CD4-positive, alpha-beta T cell (primary cell): ENCODE data around the gene C17orf78. TPM values are rescaled to one million over a fixed set of nuclear protein-coding genes. Genes with fewer than 3 reads are reported as not detected.

ENCODE experiments used
- ATAC-seq: fragments of 200-7000 bp; cut with Tn5 transposase; one replicate; pipeline ENCODE4 v1.10.0; 2022; ENCODE audit warnings: mild to moderate bottlenecking; ENCODE audit not compliant: poor library complexity
- CTCF ChIA-PET: fragments of 350-600 bp; sonication (Branson Sonifier 250); formaldehyde crosslinking; loops from one replicate; lab custom pipeline; 2021; ENCODE audit warnings: antibody characterized with exemption, inconsistent platforms; lab: Charles Lee
- POLR2A ChIA-PET: fragments of 350-600 bp; sonication (Branson Sonifier 250); formaldehyde crosslinking; loops from one replicate; lab custom pipeline; 2021; ENCODE audit warnings: antibody characterized with exemption, inconsistent platforms; lab: Charles Lee
- DNase-seq, 14 experiments: peaks; one replicate each; pipeline ENCODE4 v3.0.0-alpha.2; 2013 to 2020; ENCODE audit warnings: mixed read lengths in 2 of 14
- H3K27ac ChIP-seq, 2 donors: one replicate each; pipeline versions ENCODE4 v1.5.1 to v1.7.0; 2013; ENCODE audit warnings: low read length in 2 of 2, low read depth in 1 of 2, mild to moderate bottlenecking in 1 of 2
- H3K27me3 ChIP-seq, 2 experiments: 1 replicate in 1 of 2; 2 replicates in 1 of 2; pipeline versions ENCODE4 v1.6.1 to v1.7.0; 2013; ENCODE audit warnings: low read length in 2 of 2, control low read depth in 1 of 2, mild to moderate bottlenecking in 1 of 2, moderate library complexity in 1 of 2; ENCODE audit not compliant: insufficient read depth in 2 of 2, control insufficient read depth in 1 of 2
- H3K36me3 ChIP-seq: one replicate; pipeline ENCODE4 v1.6.1; 2013; ENCODE audit warnings: low read length, control low read depth; ENCODE audit not compliant: insufficient read depth
- H3K4me1 ChIP-seq: one replicate; pipeline ENCODE4 v1.6.1; 2013; ENCODE audit warnings: low read length, control low read depth; ENCODE audit not compliant: insufficient read depth
- H3K4me3 ChIP-seq: one replicate; pipeline ENCODE4 v1.5.1; 2013; ENCODE audit warnings: mild to moderate bottlenecking, low read length, moderate library complexity
- H3K9me3 ChIP-seq, 2 experiments: 1 replicate in 1 of 2; 2 replicates in 1 of 2; pipeline versions ENCODE4 v1.6.1 to v1.7.0; 2013; ENCODE audit warnings: low read length in 2 of 2, mild to moderate bottlenecking in 2 of 2, control low read depth in 1 of 2, moderate library complexity in 1 of 2; ENCODE audit not compliant: control insufficient read depth in 1 of 2, insufficient read depth in 1 of 2
- H3K27ac Mint-ChIP-seq: one replicate; pipeline ENCODE4 v1.8.0; 2020; ENCODE audit warnings: mixed read lengths
- H3K27me3 Mint-ChIP-seq: one replicate; pipeline ENCODE4 v1.8.0; 2021; ENCODE audit warnings: mixed read lengths
- H3K36me3 Mint-ChIP-seq: one replicate; pipeline ENCODE4 v1.8.0; 2021; ENCODE audit warnings: low read depth, mixed read lengths
- H3K4me1 Mint-ChIP-seq: one replicate; pipeline ENCODE4 v1.8.0; 2021; ENCODE audit warnings: low read depth, mixed read lengths
- H3K4me3 Mint-ChIP-seq: one replicate; pipeline ENCODE4 v1.8.0; 2020; ENCODE audit warnings: mild to moderate bottlenecking, mixed read lengths
- H3K9me3 Mint-ChIP-seq: one replicate; pipeline ENCODE4 v1.8.0; 2020; ENCODE audit warnings: mixed read lengths
- CTCF ChIP-seq: fragments of 200-600 bp; IDR thresholded peaks from one replicate; pipeline ENCODE4 v1.8.0; 2022; ENCODE audit warnings: antibody characterized with exemption, mild to moderate bottlenecking
- intact Hi-C, 2 experiments: fragments of 100-400 bp; cut with DNase I in 1 of 2; cut with micrococcal nuclease in 1 of 2; formaldehyde crosslinking; loops; one replicate each; pipeline versions ENCODE4 v1.15.1 to v1.9.0; 2023 to 2025; cut with DNase I, micrococcal nuclease
- polyA plus RNA-seq, 2 donors: library from polyadenylated mRNA; unstranded; fragments of 120-200 nt; gene quantifications; one replicate each; pipeline ENCODE4 v1.2.1, GENCODE V29; 2013
- total RNA-seq, 174 experiments: library from RNA in 2 of 174; stranded (reverse) in 2 of 174; gene quantifications; one replicate each; pipeline ENCODE4 v1.2.3 and lab custom pipeline; 2021 to 2026

C17orf78 gene
- total RNA-seq: not detected
- not detected for polyA plus RNA-seq (2013, experiment 1 of 2)
- polyA plus RNA-seq (2013, experiment 2 of 2): 0.04 TPM
- 0 to 0.14 (median 0) reads per million in 172 experiments for total RNA-seq (lab: John Stamatoyannopoulos, UW)

DNA sequence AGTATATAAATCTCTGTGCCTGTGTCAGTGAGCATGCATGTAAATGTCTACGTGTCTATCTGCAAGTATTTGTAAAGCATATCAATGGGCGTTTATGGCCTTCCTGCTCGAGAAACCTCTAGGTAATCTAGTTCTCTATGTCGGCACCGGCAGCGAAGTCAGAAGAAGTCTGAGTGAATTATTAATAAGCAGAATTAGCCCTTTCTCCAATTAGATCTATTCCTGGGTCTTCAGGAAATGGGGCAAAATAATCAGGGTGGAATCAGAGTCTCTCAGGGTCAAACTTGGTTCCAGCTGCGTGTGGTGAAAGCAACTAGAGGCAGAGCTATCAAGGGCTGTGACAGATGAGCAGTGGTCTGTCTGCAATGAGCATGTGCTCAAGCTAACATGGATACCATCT is at the start of gene C17orf78:
Gene C17orf78, plus strand, starts transcription at position 280 of the 400 bp plus-strand sequence. Its CDS starts 108 bp downstream, at position 388.
- peaks cover 3% of the 10 kb centered on the region for H3K4me1 ChIP-seq
- CTCF ChIA-PET: interaction anchor here (0.6 to 1.2 kb wide), 2 partner anchors 22 to 66 kb away, joined by 3 to 4 read pairs; no protein-coding TSS in a partner anchor
- H3K9me3 ChIP-seq: no peaks in the 10 kb centered on the region
- Mint-ChIP-seq H3K9me3 (no peaks in the 10 kb centered on the region), H3K36me3 (no peaks in the 10 kb centered on the region), H3K27me3 (no peaks in the 10 kb centered on the region), H3K27ac (no peak within 1 kb of the TSS), H3K4me3 (no peak within 1 kb of the TSS), H3K4me1 (peaks cover 5% of the 10 kb centered on the region)
- no peak for TF ChIP-seq CTCF
- DNase-seq (no peak), ATAC-seq (no peak)
- no peaks in the 10 kb centered on the region for H3K36me3 ChIP-seq
- no peak within 1 kb of the TSS for H3K4me3 ChIP-seq
- no peak within 1 kb of the TSS for H3K27ac ChIP-seq
- intact Hi-C loops: loop anchor here in 1 of 2 experiments (2.0 to 10.0 kb wide), 3 partner anchors 17 to 439 kb away; no protein-coding TSS in a partner anchor
- POLR2A ChIA-PET: interaction anchor here (1.7 kb wide), 1 partner anchor 22 kb away, joined by 3 read pairs; no protein-coding TSS in a partner anchor
- no peaks in the 10 kb centered on the region for H3K27me3 ChIP-seq

DNA sequence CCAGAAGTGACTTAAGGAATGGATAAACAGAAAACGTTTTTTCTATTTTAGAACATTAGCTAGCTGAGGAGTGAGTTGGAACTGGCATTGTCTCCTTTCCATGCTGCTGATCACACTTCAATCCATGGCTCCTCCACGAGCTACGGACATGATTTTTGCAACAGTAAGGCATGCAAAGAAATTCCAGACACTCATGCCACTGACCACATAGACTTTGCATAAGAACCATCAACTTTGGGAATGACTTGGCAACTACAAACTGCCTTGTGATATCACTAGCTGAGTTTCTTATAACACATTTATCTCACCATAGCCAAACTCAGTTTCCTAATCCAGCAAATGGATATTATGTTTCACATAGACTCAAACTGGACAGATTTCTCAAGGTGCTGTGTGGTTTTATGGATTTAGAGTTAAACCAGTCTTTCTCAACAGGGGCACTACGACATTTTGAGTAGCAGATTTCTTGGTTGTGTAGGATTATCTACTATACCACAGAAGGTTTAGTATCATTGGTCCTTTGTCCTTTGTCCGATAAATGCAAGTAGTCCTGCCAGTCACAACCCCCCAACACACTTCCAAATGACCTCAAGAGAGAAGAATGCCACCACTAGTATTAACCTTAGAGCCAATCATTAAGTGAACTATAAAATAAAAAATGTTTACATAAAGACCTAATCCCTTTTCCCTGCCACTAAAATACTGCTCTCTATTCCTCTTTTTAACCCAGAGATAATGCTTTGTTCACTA is 48.3 kb upstream of the C17orf78 start:
- ChIA-PET CTCF (no interaction called here), POLR2A (no interaction called here)
- H3K4me3 Mint-ChIP-seq: no peak overlapping the region
- DNase-seq (no peak), ATAC-seq (no peak)
- intact Hi-C loops: no loop called here
- H3K36me3 ChIP-seq: peaks cover 11% of the 10 kb centered on the region
- TF ChIP-seq CTCF: no peak
- H3K27ac ChIP-seq: no peak overlapping the region
- peaks cover 46% of the 10 kb centered on the region for H3K36me3 Mint-ChIP-seq
- H3K9me3 Mint-ChIP-seq: no peaks in the 10 kb centered on the region
- peaks cover under 1% of the 10 kb centered on the region for H3K4me1 Mint-ChIP-seq
- H3K4me1 ChIP-seq: no peaks in the 10 kb centered on the region
- H3K9me3 ChIP-seq: no peaks in the 10 kb centered on the region
- H3K27me3 Mint-ChIP-seq: no peaks in the 10 kb centered on the region
- no peaks in the 10 kb centered on the region for H3K27me3 ChIP-seq
- H3K4me3 ChIP-seq: no peak overlapping the region
- no peak overlapping the region for H3K27ac Mint-ChIP-seq

- ChIA-PET CTCF (no interaction called here), POLR2A (no interaction called here)
- H3K36me3 Mint-ChIP-seq: peaks cover 22% of the 10 kb centered on the region
- no peak for DNase-seq
- H3K4me3 Mint-ChIP-seq: no peak overlapping the region
- H3K27me3 ChIP-seq: no peaks in the 10 kb centered on the region
- H3K4me1 Mint-ChIP-seq: no peaks in the 10 kb centered on the region
- no peak for ATAC-seq
- H3K27ac ChIP-seq: no peak overlapping the region
- peaks cover 5% of the 10 kb centered on the region for H3K36me3 ChIP-seq
- H3K9me3 Mint-ChIP-seq: no peaks in the 10 kb centered on the region
- H3K4me3 ChIP-seq: no peak overlapping the region
- H3K27me3 Mint-ChIP-seq: no peaks in the 10 kb centered on the region
- intact Hi-C loops: no loop called here
- H3K9me3 ChIP-seq: no peaks in the 10 kb centered on the region
- no peaks in the 10 kb centered on the region for H3K4me1 ChIP-seq
- TF ChIP-seq CTCF: no peak
- no peak overlapping the region for H3K27ac Mint-ChIP-seq
These were observed 36.9 kb upstream of the C17orf78 start for GRCh38 chr17:37338847-37339246.
